ENCODE data around the gene LENEP.

The LENEP gene

DNA sequence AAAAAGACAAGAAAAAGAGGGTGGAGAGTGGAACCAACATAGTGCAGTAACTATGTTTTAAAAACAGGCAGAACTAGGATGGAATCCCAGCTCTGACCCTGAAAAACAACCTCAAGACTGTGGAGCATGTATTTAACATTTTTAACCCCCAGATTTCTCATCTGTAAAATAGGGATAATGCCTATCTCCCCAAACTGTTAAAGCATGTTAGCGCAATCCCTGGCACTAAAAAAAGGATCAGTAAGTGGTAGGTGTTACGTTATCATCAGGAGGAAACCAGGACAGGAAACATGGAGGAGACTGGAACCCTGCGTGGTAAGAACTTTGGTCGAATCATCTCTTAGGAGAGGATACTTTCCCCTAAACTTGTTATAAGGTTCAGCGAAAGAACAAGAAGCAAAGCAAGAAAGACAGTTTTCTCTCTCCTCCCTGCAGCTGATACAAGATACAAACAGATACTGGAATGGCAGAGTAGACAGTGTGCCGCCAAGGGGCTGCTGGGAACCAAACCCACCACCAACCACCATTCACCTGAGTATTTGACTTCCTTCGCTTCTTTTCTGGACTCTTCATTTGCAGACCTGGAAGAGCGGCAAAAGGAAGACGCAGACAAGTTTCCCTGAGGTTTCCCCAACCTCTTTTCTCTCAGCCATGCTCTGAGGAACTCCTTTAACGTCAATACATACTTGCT, 32.8 kb upstream of the LENEP start:
- no peak for DNase-seq (ENCODE audit: low read depth in 2 of 2)

DNA sequence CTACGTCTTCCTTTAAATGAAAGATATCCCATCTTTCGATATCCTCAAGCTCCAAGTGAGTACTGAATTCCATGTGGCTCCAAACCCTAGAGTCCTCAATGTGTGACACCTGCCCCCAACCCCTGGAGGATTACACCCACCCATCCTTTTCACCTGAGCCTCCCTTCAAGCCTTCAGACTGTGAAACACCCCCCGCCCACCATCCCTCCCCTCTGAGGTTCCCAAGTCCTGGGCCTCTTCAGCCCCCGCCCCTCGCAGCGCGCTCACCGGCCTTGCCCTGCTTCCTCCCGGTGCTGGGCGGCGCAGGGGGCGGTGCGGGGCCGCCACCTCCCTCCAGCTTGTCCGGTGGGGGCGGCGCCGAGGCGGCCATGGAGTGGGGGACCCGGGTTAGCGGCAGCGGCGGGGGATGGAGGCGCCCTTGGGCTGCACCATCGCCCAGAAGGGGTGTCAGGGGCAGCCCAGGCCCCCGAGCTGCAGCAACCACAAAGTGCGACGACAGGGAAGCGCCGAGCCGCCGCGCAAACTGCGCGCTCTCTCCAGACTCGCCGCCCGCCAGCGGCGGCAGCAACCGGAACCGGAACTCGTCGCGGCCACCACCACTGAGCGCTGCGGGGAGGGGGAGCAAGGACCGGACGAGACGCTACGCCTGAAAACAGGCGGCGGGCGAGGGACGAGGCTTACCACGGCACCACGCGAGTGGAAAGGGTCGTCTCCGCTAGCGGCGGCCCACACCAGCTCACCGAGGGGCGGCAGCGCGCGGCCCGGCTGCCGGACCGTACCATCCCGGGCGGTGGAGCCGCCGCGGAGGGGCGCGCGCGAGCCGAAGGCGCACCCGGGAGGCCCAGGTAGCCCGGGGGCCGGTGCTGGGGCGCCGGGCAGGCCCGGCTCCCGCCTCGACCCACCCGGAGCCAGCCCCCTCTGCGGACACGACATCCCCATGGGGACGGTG, 31.9 kb upstream of the LENEP start, which contains the start of gene PYGO2:
PYGO2 (minus strand) TSS at position 576 of the 949 bp plus-strand sequence; CDS start at position 370, 206 bp downstream.
- peak; percentile 62 to 74 for DNase-seq (ENCODE audit: low read depth in 2 of 2)

DNA sequence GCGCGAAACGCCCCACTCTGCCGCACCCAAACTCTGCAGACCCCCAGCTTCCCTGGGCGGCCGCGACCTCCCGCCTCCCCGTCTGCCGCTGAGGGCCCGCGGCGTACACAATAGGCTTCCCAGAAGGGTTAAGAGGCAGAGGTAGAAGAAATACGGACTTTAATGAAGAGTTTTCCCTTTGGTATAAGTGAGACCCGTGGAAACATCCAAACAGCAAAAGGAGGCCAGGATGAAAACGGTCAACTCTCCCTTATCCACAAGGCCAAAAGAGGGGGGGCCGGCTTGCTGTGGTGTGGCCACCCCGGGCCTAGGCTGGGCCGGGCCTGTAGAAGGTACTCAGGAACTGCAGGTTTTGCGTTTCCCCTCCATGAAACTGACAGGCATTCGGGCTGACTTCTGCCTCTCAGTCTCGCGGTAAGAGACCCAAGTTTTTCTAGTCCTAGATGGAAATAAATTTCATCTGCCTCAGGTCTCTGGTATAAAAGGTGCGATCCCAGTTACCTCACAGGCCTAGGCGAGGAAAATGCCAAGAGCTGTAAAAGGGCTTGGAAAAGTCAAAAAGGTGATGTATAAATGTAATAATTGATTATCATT, 31.1 kb upstream of the LENEP start:
- no peak for DNase-seq (ENCODE audit: low read depth in 2 of 2)

GRCh38 chr1:154962795-154963330, 30.5 kb upstream of the LENEP start:
- no peak for DNase-seq (ENCODE audit: low read depth in 2 of 2)

GRCh38 chr1:154963643-154964042, 29.7 kb upstream of the LENEP start:
- no peak for DNase-seq (ENCODE audit: low read depth in 2 of 2)

DNA sequence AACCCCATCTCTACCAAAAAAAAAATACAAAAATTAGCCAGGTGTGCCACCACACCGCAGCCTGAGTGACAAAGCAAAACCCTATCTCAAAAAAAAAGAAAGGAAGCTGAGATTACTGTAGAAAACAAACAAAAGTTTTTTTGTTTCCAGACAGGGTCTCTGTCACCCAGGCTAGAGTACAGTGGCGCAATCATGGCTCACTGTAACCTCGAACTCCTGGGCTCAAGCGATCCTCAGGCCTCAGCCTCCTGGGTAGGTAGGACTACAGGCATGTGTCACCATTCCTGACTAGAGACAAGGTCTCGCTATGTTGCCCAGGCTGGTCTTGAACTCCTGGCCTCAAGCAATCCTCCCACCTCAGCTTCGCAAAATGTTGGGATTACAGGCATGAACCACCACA, 29.0 kb upstream of the LENEP start:
- no peak for DNase-seq (ENCODE audit: low read depth in 2 of 2)

- DNase-seq (ENCODE audit: low read depth in 2 of 2): no peak
Observed at GRCh38 chr1:154966111-154966510, 27.3 kb upstream of the LENEP start.

DNA sequence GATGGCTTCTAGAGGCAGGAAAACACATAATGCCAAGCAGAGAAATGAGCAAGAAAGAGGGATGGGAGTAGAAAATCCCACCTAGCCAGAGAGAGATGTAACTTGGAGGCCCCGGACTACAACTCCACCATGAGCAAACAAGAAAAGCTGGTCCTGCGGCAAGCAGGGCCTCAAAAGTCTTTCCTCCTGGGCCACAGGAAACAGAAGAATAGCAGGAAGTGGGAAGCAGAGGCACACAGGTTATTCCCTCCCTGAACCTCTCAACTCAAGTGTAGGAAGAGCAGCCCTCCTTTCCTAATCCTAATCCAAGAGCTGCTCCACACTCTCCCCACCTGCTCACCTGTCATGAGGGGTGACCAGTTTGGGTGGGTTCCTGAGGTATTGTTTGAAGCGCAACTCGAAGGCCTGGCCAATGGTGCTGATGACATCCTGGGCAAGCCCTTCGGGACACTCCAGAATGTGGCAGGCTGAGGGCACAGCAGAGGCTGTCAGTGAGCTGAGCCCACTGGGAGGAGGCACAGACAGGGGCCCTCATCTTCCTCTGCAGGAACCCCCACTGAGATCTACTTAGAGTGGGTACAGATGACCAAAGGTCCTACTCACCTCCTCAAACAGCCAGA, 25.9 kb upstream of the LENEP start:
- DNase-seq (ENCODE audit: low read depth in 2 of 2): no peak

DNA sequence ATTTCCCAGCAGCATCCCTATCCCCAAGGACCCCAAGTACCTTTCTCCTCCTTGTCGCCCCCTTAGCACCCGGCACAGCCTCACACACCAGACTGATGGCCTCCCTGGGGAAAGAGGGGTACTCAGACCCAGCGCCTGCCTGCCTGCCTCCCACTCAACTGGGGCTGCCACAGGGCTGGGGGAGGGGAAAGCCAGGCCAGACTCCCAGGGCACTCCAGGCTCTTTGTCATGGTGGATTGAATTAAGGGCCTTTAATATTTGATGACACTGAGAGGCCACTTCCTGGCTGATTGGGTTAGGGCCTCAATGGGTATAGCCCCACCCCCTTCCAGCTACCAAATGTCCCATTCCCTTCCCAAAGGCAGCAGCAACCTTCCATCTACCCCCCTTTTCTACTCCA, 24.7 kb upstream of the LENEP start:
- no peak for DNase-seq (ENCODE audit: low read depth in 2 of 2)

GRCh38 chr1:154969246-154969645, 24.1 kb upstream of the LENEP start:
- no peak for DNase-seq (ENCODE audit: low read depth in 2 of 2)

DNA sequence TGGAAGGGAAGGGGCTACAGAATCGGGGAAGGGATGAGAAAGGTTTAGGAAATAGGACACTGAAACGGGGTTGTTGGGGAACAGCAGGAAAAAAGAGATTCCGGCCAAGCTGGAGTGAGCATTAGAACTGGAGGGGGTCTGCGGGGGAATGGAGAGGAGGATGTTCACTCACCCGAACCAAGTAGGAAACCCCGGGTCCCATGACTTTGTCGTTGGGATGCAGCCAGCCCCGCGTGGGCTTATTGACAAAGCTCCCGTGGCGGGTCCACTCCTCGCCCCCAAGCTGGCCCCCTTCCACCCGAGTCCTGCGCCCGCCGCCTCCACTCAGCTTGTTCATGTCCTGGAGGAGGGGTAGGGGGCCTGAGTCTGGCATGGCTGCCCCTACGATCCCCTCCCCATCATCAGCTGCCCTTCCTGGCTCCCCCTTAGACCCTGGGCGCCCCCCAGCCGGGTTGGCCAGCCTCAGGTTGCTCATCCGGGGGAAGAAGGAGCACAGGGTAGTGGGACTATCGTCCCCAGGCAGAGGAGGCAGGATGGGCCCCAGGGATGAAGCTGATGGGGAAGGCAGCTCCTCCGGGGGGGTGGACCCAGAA, 23.4 kb upstream of the LENEP start:
- no peak for DNase-seq (ENCODE audit: low read depth in 2 of 2)

DNA sequence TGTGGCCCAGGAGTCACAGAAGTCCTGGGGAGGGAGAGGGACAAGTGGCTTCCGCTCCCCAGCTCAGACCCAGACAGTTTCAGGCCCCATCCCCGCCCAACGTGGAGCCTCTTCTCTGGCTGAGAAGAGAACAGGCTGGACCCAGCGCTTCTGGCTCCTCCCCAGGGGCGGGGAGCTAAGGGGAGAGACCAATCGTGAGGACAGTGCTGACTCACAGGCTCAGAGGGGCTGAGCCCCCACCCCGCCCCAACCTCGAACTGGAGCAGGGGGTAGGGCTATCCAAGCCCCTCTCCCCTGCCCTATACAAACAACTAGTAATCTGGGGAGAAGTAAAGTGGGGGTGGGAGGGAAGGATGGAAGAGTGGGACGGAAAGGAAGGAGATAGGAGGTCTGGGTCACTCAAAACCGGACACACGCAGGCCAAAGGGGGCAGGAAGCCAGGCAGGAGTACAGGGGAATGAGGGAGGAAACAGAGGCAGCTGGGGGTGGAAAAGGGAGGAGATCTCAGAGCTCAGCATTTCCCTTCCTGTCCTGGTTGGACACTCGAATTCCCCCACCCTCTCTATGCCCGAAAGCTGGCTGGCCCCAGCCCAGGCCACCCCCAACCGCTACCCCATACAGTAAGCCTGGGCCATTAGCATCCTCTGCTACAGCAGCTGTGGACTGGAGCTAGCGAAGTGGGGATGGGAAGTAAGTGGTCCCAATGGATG, 22.6 kb upstream of the LENEP start, which contains the start of gene SHC1:
SHC1 (minus strand) TSS at position 117 of the 710 bp plus-strand sequence. CDS start 221 bp downstream, outside the sequence.
- DNase-seq (ENCODE audit: low read depth in 2 of 2): peak in 1 of 2 donors; percentile 31

DNA sequence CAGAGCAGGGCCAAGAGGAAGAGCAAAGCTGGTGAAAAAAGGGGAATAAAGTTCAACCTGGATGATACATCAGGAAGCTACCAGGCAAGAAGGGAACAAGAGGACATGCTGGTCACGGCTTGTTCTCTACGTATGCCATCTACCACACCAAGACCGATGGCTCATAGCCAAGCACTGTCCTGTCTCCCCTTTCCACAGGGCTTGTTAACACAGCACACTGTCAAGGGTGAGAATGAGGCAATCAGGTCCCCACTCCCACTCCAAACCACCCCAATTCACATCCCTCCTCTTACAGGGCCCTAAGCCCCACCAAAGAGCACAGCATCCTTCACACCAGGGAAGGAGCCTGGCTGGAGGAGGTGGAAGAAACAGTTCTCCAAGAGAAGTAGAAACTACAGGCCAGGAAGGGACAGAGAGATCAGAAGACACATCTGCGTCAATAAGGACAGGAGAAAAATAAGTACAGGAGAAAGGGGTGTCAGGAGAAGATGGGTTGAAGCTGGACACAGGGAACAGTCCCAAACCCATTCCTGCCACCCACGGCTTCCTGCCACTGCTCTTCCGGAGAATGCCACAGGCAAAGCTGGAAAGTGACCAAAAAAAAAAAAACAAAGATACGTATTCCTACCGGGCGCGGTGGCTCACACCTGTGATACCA, 21.9 kb upstream of the LENEP start:
- no peak for DNase-seq (ENCODE audit: low read depth in 2 of 2)

DNA sequence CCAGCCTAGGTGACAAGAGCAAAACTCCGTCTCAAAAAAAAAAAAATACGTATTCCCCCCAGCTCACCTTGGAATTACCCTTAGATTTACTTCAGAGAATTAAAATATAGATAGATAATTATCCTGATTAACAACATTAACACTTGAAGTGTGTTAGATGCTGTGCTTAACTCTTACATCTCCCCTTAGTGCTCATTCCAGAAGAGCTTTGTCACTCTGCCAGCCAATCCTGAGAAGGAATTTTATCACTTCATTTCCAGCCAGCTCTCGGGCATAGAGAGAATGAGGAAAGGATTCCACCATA, 21.2 kb upstream of the LENEP start:
- no peak for DNase-seq (ENCODE audit: low read depth in 2 of 2)

- no peak for DNase-seq (ENCODE audit: low read depth in 2 of 2)
Observed at GRCh38 chr1:154972517-154973343, 20.7 kb upstream of the LENEP start.

DNA sequence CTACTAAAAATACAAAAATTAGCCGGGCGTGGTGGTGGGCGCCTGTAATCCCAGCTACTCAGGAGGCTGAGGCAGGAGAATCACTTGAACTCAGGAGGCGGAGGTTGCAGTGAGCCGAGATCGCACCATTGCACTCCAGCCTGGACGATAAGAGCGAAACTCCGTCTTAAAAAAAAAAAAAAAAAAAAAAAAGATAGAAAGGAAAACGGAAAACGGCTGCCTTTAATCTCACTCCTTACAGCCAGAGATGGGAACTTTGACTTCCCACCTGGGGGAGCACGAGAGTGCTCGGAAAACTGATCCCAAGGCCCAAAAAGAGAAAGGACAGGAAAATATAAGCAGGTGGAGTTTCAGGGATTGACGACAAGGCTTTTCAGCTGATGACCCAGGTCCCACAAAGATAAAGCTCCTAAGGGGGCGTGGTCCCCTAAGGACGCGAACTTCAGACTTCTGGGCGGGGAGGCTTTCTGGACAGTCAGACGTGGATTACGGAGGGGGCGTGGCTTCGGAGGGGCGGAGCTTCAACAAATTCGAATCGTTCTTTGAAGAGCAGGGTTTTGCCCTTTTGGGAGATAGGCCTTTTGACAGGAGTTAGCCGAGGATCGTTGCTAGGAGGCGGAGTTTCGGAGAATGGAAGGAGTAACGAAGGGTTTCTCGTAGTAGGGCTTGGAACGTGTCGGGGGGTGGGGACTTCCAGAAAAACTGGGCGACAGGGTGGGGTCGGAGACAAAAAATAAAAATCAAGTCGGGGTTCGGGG, 19.9 kb upstream of the LENEP start:
- peak; percentile 92 to 95 for DNase-seq (ENCODE audit: low read depth in 2 of 2)

DNA sequence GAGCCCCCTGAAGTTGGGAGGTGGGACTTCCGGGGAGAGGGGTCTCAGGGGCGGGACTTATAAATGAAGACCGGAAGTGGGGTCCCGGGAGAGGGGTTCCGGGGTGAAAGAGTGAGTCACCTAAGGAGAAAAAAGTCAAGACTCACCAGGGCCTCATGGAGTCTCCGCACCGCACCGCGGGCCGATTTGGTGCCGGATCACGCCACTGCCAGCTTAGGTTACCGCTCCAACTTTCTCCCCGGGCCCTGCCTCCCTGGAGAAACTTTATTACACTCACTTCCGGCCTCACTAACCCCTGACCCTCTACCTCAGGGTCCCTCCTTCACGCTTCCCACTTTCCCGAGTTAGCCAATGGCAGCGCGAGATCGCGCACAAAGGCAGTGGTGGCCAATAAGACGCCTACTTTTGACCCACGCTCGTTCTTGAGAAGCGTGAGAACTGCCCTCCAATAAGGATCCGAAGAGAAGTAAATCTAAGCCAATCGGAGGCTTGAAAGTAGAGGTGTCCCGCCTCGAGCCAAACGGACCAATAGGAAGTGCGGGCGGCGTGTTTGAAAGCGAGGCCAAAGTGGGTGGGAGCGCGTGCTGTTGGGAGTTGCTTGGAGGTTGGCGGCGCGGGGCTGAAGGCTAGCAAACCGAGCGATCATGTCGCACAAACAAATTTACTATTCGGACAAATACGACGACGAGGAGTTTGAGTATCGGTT, 19.1 kb upstream of the LENEP start, which contains the start of gene CKS1B:
CKS1B (plus strand) TSS at position 580 of the 706 bp plus-strand sequence; CDS start at position 645, 65 bp downstream.
- peak; percentile 89 to 94 for DNase-seq (ENCODE audit: low read depth in 2 of 2)

Measured in stimulated activated CD4-positive, alpha-beta T cell treated with anti-CD3 and anti-CD28 coated beads, Interleukin-15, amount 100 ng/mL, for 48 hours (primary cell).